Smooth muscle cell (in vitro differentiated cells): ENCODE data around the gene MPND. TPM values are rescaled to one million over a fixed set of nuclear protein-coding genes. Genes with fewer than 3 reads are reported as not detected.
A peak's percentile ranks its signal among the peaks of the same experiment; 100 is the strongest.

Experiments used
- DNase-seq: peaks from one replicate; lab custom pipeline; 2025; ENCODE audit not compliant: unreplicated experiment; lab: John Stamatoyannopoulos, UW
- H2AFZ ChIP-seq: fragments of 200-600 bp; sonication (generic); 2 replicates; pipeline ENCODE4 v1.6.0; 2016; ENCODE audit warnings: antibody characterized with exemption, low read depth, mild to moderate bottlenecking
- H3F3A ChIP-seq: fragments of 200-600 bp; sonication (generic); 2 replicates; pipeline ENCODE4 v1.6.0; 2017; ENCODE audit warnings: antibody characterized with exemption, low read depth
- H3K27ac ChIP-seq: fragments of 200-600 bp; sonication (generic); 2 replicates; pipeline ENCODE4 v1.5.1; 2016; ENCODE audit warnings: low read depth, mild to moderate bottlenecking
- H3K27me3 ChIP-seq: fragments of 200-600 bp; sonication (generic); 2 replicates; pipeline ENCODE4 v1.6.1; 2016; ENCODE audit warnings: low read depth, mild to moderate bottlenecking
- H3K36me3 ChIP-seq: fragments of 200-600 bp; sonication (generic); 2 replicates; pipeline ENCODE4 v1.5.1; 2016; ENCODE audit warnings: low read depth
- H3K4me1 ChIP-seq: fragments of 200-600 bp; sonication (generic); 2 replicates; pipeline ENCODE4 v1.5.1; 2016; ENCODE audit warnings: low read depth
- H3K4me2 ChIP-seq: fragments of 200-600 bp; sonication (generic); 2 replicates; pipeline ENCODE4 v1.6.0; 2016; ENCODE audit warnings: mild to moderate bottlenecking
- H3K4me3 ChIP-seq: fragments of 200-600 bp; sonication (generic); 2 replicates; pipeline ENCODE4 v1.5.1; 2016; ENCODE audit warnings: mild to moderate bottlenecking
- H3K79me2 ChIP-seq: fragments of 200-600 bp; sonication (generic); 2 replicates; pipeline ENCODE4 v1.6.0; 2016; ENCODE audit warnings: low read depth, mild to moderate bottlenecking
- H3K9ac ChIP-seq: fragments of 200-600 bp; sonication (generic); 2 replicates; pipeline ENCODE4 v1.6.0; 2016; ENCODE audit warnings: low read depth
- H3K9me3 ChIP-seq: fragments of 200-600 bp; sonication (generic); replicated peaks from 2 replicates; pipeline ENCODE4 v1.5.1; 2016; ENCODE audit warnings: low read depth
- H4K20me1 ChIP-seq: fragments of 200-600 bp; sonication (generic); 2 replicates; pipeline ENCODE4 v1.6.0; 2016; ENCODE audit warnings: low read depth
- CTCF ChIP-seq: fragments of 200-600 bp; sonication (generic); IDR thresholded peaks from 2 replicates; pipeline ENCODE4 v1.5.1; 2017; ENCODE audit warnings: borderline replicate concordance, mild to moderate bottlenecking, antibody characterized with exemption; ENCODE audit not compliant: insufficient read depth, poor library complexity, severe bottlenecking
- WGBS: methylation state at CpG from one replicate; pipeline ENCODE4 v1.1.7; 2016; ENCODE audit warnings: low lambda C conversion rate; 5-methylcytosine and 5-hydroxymethylcytosine counted together
- polyA plus RNA-seq: library from polyadenylated mRNA; unstranded; fragments of >200 nt; fragmentation: Nextera tagmentation; extraction: Ambion mirVana; gene quantifications from 2 replicates; pipeline ENCODE4 v1.2.1, GENCODE V29; 2016
- total RNA-seq: library from RNA; depleted of rRNA; stranded (reverse); fragments of >200 nt; gene quantifications from 2 replicates; pipeline ENCODE4 v1.2.3, GENCODE V29; 2014

Gene MPND
- total and polyA plus RNA-seq, 2 experiments from 2014 or later = 3.9 to 10.9 TPM

GRCh38 chr19:4301590-4302242 is 41.6 kb upstream of the MPND start:
- DNase-seq = no peak
- Histone ChIP-seq H3K4me2 (no peak overlapping the region), H3K36me3 (no peaks in the 10 kb centered on the region), H3K4me3 (no peak overlapping the region), H3F3A (no peaks in the 10 kb centered on the region), H3K9me3 (no peaks in the 10 kb centered on the region), H4K20me1 (no peaks in the 10 kb centered on the region), H2AFZ (no peak overlapping the region), H3K27ac (no peak overlapping the region), H3K4me1 (no peaks in the 10 kb centered on the region), H3K27me3 (no peaks in the 10 kb centered on the region), H3K9ac (no peak overlapping the region), H3K79me2 (no peaks in the 10 kb centered on the region)
- 54% methylated on average over 13 of the region's 13 CpGs for WGBS
- TF ChIP-seq CTCF = no peak

- no peak within 1 kb of the TSS for H3K27ac ChIP-seq
- no peak within 1 kb of the TSS for H3K4me3 ChIP-seq
- H3K9ac ChIP-seq = no peak within 1 kb of the TSS
- TF ChIP-seq CTCF = no peak
- H3K36me3 ChIP-seq = no peaks in the 10 kb centered on the region
- H3F3A ChIP-seq = no peaks in the 10 kb centered on the region
- H3K27me3 ChIP-seq = no peaks in the 10 kb centered on the region
- no peak within 1 kb of the TSS for H2AFZ ChIP-seq
- no peaks in the 10 kb centered on the region for H4K20me1 ChIP-seq
- H3K4me2 ChIP-seq = no peak within 1 kb of the TSS
- no peaks in the 10 kb centered on the region for H3K79me2 ChIP-seq
- 80% methylated on average over 8 of the region's 8 CpGs for WGBS
- no peaks in the 10 kb centered on the region for H3K9me3 ChIP-seq
- DNase-seq = no peak
- no peaks in the 10 kb centered on the region for H3K4me1 ChIP-seq
These were observed 41.1 kb upstream of the MPND start, which contains the start of gene TMIGD2 for GRCh38 chr19:4302243-4302640. Gene TMIGD2 (minus strand): TSS chr19:4302389. CDS start chr19:4302385, 4 bp downstream.

- no peak for TF ChIP-seq CTCF
- 61% methylated on average over 17 of the region's 18 CpGs for WGBS
- Histone ChIP-seq H4K20me1 (no peaks in the 10 kb centered on the region), H3K27me3 (no peaks in the 10 kb centered on the region), H2AFZ (peak overlapping the region; percentile 27), H3K36me3 (no peaks in the 10 kb centered on the region), H3K4me1 (no peaks in the 10 kb centered on the region), H3K4me3 (peak overlapping the region; percentile 48), H3K27ac (no peak overlapping the region), H3K79me2 (no peaks in the 10 kb centered on the region), H3F3A (no peaks in the 10 kb centered on the region), H3K9me3 (no peaks in the 10 kb centered on the region), H3K4me2 (peak overlapping the region; percentile 60), H3K9ac (no peak overlapping the region)
- no peak for DNase-seq
These were observed 39.4 kb upstream of the MPND start for GRCh38 chr19:4303819-4304537.
